HepG2 (cell line): ENCODE data around the gene SOWAHA. TPM values are rescaled to one million over a fixed set of nuclear protein-coding genes. Genes with fewer than 3 reads are reported as not detected.

ENCODE experiments used
- AGO1 ChIP-seq: fragments of 200-400 bp; formaldehyde crosslinking; IDR thresholded peaks from 2 replicates; pipeline ENCODE4 v1.6.1; 2017; ENCODE audit warnings: mild to moderate bottlenecking, low read depth, low read length, moderate library complexity; ENCODE audit not compliant: poor library complexity, severe bottlenecking
- DNMT1 ChIP-seq: sonication (generic); formaldehyde crosslinking; IDR thresholded peaks from 2 replicates; pipeline ENCODE4 v1.5.1; 2020; ENCODE audit warnings: mild to moderate bottlenecking, missing genetic modification reagents
- HNRNPUL1 ChIP-seq: fragments of 200-400 bp; formaldehyde crosslinking; IDR thresholded peaks from 2 replicates; pipeline ENCODE4 v1.6.1; 2017; ENCODE audit warnings: low read depth, mild to moderate bottlenecking, low read length, moderate library complexity
- IRF2 ChIP-seq: IDR thresholded peaks from 2 replicates; pipeline ENCODE4 v1.6.1; 2018; ENCODE audit warnings: missing genetic modification reagents, missing compliant biosample characterization
- KLF15 ChIP-seq: sonication (generic); formaldehyde crosslinking; IDR thresholded peaks from 2 replicates; pipeline ENCODE4 v1.8.1; 2023; ENCODE audit warnings: borderline replicate concordance, mild to moderate bottlenecking, inconsistent platforms, missing genetic modification reagents, mixed read lengths
- NFKB2 ChIP-seq: sonication (generic); formaldehyde crosslinking; IDR thresholded peaks from 2 replicates; pipeline ENCODE4 v1.4.0; 2020; ENCODE audit warnings: missing genetic modification reagents, borderline replicate concordance
- NKX3-1 ChIP-seq: sonication (generic); formaldehyde crosslinking; IDR thresholded peaks from 2 replicates; pipeline ENCODE4 v1.5.0; 2020; ENCODE audit warnings: missing genetic modification reagents
- ZFAT ChIP-seq: sonication (generic); formaldehyde crosslinking; conservative IDR thresholded peaks from 2 replicates; pipeline ENCODE4 v1.8.1; 2023; ENCODE audit warnings: missing genetic modification reagents, inconsistent platforms
- ZFY ChIP-seq: sonication (generic); formaldehyde crosslinking; IDR thresholded peaks from 2 replicates; pipeline ENCODE4 v1.4.0; 2020; ENCODE audit warnings: missing genetic modification reagents
- ZNF367 ChIP-seq: sonication (generic); formaldehyde crosslinking; IDR thresholded peaks from 2 replicates; pipeline ENCODE4 v1.4.0; 2020; ENCODE audit warnings: missing genetic modification reagents, borderline replicate concordance
- ZNF484 ChIP-seq: sonication (generic); formaldehyde crosslinking; IDR thresholded peaks from 2 replicates; pipeline ENCODE4 v1.5.1; 2020; ENCODE audit warnings: mild to moderate bottlenecking, low read depth, missing genetic modification reagents, borderline replicate concordance
- polyA plus RNA-seq, 8 experiments: library from polyadenylated mRNA; depleted of rRNA in 3 of 8; stranded (reverse) in 7 of 8; unstranded in 1 of 8; fragments of >200 nt; fragmentation: Illumina TruSeq in 4 of 8; extraction: Trizol in 4 of 8; gene quantifications; 2 replicates each; pipeline versions ENCODE4 v1.2.1 to v1.2.3, GENCODE V29; 2011 to 2016; ENCODE audit warnings: low read depth in 4 of 8, missing spikeins in 1 of 8, mixed read lengths in 1 of 8; ENCODE audit not compliant: insufficient read depth in 1 of 8
- total RNA-seq, 5 experiments: library from RNA; depleted of rRNA; stranded (reverse); fragments of >200 nt; fragmentation: Illumina TruSeq; extraction: Trizol; gene quantifications; 2 replicates each; pipeline ENCODE4 v1.2.3, GENCODE V29; 2016; ENCODE audit warnings: low read depth in 1 of 5
- TF ChIP-seq, protein P1 (sequence below): IDR thresholded peaks from 2 replicates; pipeline ENCODE4 v1.6.1; 2016; ENCODE audit warnings: mild to moderate bottlenecking, missing biosample characterization, missing genetic modification reagents
- TF ChIP-seq, protein P2 (sequence below): sonication (generic); formaldehyde crosslinking; IDR thresholded peaks from 2 replicates; pipeline ENCODE4 v1.5.0; 2020; ENCODE audit warnings: missing genetic modification reagents, mild to moderate bottlenecking, borderline replicate concordance
- TF ChIP-seq, protein P3 (sequence below): sonication (generic); formaldehyde crosslinking; conservative IDR thresholded peaks from 2 replicates; pipeline ENCODE4 v1.8.0; 2022; ENCODE audit warnings: mild to moderate bottlenecking, moderate library complexity, missing genetic modification reagents
- TF ChIP-seq, protein P4 (sequence below): sonication (generic); formaldehyde crosslinking; IDR thresholded peaks from 2 replicates; pipeline ENCODE4 v1.5.0; 2020; ENCODE audit warnings: missing genetic modification reagents, mild to moderate bottlenecking, borderline replicate concordance
- TF ChIP-seq, protein P5 (sequence below): sonication (generic); formaldehyde crosslinking; IDR thresholded peaks from 2 replicates; pipeline ENCODE4 v1.4.0; 2020; ENCODE audit warnings: missing genetic modification reagents, borderline replicate concordance
- TF ChIP-seq, protein P6 (sequence below): sonication (generic); formaldehyde crosslinking; IDR thresholded peaks from 2 replicates; pipeline ENCODE4 v1.5.1; 2020; ENCODE audit warnings: mild to moderate bottlenecking, moderate library complexity, missing genetic modification reagents
- TF ChIP-seq, protein P7 (sequence below): sonication (generic); formaldehyde crosslinking; IDR thresholded peaks from 2 replicates; pipeline ENCODE4 v1.8.1; 2022; ENCODE audit warnings: mild to moderate bottlenecking, missing genetic modification reagents

Gene SOWAHA
- total and polyA plus RNA-seq, 2 of the 13 experiments (the other 11 are each of a cell fraction or from before 2014, with no cell fraction given): 0.95 to 1.9 TPM

DNA sequence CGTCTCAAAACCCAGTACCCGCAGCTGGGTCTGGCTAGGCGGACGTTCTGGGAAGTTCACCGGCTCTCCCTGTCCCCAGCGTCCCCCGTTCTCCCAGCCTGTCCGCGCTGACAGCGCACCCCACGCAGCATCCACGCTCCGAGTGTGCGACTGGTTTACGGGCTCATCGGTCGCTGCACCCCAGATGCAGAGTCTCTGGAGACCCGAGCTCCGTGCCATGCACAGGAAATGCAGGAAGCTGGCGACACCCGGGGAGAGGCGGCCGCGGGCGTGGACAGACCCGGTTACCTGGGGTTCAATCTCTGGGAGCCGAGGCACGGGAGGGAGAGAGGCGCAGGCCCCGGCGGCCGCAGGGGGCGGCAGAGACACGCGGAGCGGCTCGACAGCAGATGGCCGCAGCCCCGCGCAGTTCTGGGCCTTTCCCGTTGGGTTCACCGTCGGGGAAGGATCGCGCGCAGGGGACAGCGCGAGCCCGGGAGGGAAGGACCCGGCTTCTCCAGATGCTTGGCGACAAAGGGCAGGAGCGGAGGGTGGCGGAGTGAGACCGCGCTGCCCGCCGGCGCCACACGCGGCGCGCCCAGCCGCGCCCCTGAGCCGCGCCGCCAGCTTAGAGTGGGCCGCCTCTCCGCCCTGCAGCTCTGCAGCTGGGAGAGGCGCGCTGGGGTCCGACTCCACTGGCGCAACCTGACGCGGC lies 16.8 kb downstream of the SOWAHA start (continued):
- TF ChIP-seq ZNF484 (0 out of 2 replicates have a peak, but pooled peaks have one; percentile 41), DNMT1 (CRISPR knock-in tag) (0 out of 2 replicates have a peak, but pooled peaks have one; percentile 49), KLF15 (CRISPR knock-in tag) (0 out of 2 replicates have a peak, but pooled peaks have one; percentile 68), ZNF367 (no peak; the same call in 1 of the 2 replicates), HNRNPUL1 (no peak), AGO1 (peak; percentile 54), IRF2 (CRISPR knock-in tag) (peak; percentile 21; the same call in 1 of the 2 replicates), ZFAT (CRISPR knock-in tag) (no peak), ZFY (CRISPR knock-in tag) (peak; percentile 85; the same call in 1 of the 2 replicates), NKX3-1 (CRISPR knock-in tag) (peak; percentile 72; the same call in 1 of the 2 replicates), NFKB2 (CRISPR knock-in tag) (peak; percentile 31; the same call in 1 of the 2 replicates)
- TF ChIP-seq, protein P1, sequence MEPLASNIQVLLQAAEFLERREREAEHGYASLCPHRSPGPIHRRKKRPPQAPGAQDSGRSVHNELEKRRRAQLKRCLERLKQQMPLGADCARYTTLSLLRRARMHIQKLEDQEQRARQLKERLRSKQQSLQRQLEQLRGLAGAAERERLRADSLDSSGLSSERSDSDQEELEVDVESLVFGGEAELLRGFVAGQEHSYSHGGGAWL: peak; percentile 39; the same call in 1 of the 2 replicates
- TF ChIP-seq, protein P2, sequence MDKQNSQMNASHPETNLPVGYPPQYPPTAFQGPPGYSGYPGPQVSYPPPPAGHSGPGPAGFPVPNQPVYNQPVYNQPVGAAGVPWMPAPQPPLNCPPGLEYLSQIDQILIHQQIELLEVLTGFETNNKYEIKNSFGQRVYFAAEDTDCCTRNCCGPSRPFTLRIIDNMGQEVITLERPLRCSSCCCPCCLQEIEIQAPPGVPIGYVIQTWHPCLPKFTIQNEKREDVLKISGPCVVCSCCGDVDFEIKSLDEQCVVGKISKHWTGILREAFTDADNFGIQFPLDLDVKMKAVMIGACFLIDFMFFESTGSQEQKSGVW (CRISPR knock-in tag): no peak; the same call in 1 of the 2 replicates
- TF ChIP-seq, protein P3, sequence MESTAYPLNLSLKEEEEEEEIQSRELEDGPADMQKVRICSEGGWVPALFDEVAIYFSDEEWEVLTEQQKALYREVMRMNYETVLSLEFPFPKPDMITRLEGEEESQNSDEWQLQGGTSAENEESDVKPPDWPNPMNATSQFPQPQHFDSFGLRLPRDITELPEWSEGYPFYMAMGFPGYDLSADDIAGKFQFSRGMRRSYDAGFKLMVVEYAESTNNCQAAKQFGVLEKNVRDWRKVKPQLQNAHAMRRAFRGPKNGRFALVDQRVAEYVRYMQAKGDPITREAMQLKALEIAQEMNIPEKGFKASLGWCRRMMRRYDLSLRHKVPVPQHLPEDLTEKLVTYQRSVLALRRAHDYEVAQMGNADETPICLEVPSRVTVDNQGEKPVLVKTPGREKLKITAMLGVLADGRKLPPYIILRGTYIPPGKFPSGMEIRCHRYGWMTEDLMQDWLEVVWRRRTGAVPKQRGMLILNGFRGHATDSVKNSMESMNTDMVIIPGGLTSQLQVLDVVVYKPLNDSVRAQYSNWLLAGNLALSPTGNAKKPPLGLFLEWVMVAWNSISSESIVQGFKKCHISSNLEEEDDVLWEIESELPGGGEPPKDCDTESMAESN (CRISPR knock-in tag): peak; percentile 47; the same call in 1 of the 2 replicates
- TF ChIP-seq, protein P4, sequence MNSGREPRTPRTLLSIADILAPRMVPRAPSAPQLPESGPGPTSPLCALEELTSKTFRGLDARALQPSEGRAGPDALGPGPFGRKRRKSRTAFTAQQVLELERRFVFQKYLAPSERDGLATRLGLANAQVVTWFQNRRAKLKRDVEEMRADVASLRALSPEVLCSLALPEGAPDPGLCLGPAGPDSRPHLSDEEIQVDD (CRISPR knock-in tag): no peak
- TF ChIP-seq, protein P5, sequence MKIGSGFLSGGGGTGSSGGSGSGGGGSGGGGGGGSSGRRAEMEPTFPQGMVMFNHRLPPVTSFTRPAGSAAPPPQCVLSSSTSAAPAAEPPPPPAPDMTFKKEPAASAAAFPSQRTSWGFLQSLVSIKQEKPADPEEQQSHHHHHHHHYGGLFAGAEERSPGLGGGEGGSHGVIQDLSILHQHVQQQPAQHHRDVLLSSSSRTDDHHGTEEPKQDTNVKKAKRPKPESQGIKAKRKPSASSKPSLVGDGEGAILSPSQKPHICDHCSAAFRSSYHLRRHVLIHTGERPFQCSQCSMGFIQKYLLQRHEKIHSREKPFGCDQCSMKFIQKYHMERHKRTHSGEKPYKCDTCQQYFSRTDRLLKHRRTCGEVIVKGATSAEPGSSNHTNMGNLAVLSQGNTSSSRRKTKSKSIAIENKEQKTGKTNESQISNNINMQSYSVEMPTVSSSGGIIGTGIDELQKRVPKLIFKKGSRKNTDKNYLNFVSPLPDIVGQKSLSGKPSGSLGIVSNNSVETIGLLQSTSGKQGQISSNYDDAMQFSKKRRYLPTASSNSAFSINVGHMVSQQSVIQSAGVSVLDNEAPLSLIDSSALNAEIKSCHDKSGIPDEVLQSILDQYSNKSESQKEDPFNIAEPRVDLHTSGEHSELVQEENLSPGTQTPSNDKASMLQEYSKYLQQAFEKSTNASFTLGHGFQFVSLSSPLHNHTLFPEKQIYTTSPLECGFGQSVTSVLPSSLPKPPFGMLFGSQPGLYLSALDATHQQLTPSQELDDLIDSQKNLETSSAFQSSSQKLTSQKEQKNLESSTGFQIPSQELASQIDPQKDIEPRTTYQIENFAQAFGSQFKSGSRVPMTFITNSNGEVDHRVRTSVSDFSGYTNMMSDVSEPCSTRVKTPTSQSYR: no peak
- TF ChIP-seq, protein P6, sequence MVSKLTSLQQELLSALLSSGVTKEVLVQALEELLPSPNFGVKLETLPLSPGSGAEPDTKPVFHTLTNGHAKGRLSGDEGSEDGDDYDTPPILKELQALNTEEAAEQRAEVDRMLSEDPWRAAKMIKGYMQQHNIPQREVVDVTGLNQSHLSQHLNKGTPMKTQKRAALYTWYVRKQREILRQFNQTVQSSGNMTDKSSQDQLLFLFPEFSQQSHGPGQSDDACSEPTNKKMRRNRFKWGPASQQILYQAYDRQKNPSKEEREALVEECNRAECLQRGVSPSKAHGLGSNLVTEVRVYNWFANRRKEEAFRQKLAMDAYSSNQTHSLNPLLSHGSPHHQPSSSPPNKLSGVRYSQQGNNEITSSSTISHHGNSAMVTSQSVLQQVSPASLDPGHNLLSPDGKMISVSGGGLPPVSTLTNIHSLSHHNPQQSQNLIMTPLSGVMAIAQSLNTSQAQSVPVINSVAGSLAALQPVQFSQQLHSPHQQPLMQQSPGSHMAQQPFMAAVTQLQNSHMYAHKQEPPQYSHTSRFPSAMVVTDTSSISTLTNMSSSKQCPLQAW (CRISPR knock-in tag): peak; percentile 68
- TF ChIP-seq, protein P7, sequence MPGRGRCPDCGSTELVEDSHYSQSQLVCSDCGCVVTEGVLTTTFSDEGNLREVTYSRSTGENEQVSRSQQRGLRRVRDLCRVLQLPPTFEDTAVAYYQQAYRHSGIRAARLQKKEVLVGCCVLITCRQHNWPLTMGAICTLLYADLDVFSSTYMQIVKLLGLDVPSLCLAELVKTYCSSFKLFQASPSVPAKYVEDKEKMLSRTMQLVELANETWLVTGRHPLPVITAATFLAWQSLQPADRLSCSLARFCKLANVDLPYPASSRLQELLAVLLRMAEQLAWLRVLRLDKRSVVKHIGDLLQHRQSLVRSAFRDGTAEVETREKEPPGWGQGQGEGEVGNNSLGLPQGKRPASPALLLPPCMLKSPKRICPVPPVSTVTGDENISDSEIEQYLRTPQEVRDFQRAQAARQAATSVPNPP: 0 out of 2 replicates have a peak, but pooled peaks have one; percentile 69
